ENCODE results near the gene E2F2. TPM values are rescaled to one million over a fixed set of nuclear protein-coding genes. Genes with fewer than 3 reads are reported as not detected.
"Not testable (repeated sequence)": the region's sequence is repeated elsewhere in the genome, so short reads cannot be mapped to it uniquely, and the experiment has no call there.

Gene E2F2
- total and polyA plus RNA-seq, 9 donors, result 3.5 to 6.2 (median 5.0) TPM

GRCh38 chr1:23502951-23503350 is 28.1 kb downstream of the E2F2 start:
- no peaks in the 10 kb centered on the region for H3K9me3 ChIP-seq (replicated peaks; ENCODE audit: control insufficient read depth, low read depth, low read length)
- WGBS (ENCODE audit: insufficient coverage), result no CpG with 5 or more reads among the region's 6 CpGs
- peaks cover 5% of the 10 kb centered on the region for H3K4me1 ChIP-seq (ENCODE audit: control insufficient read depth, insufficient read depth, low read length)
- no peak for DNase-seq
- no peaks in the 10 kb centered on the region for H3K36me3 ChIP-seq (ENCODE audit: control insufficient read depth, insufficient read depth, low read length)
- no peaks in the 10 kb centered on the region for H3K27me3 ChIP-seq (ENCODE audit: control insufficient read depth, insufficient read depth, low read length)
- no peak overlapping the region for H3K4me3 ChIP-seq (ENCODE audit: low read length)
- no peak overlapping the region for H3K27ac ChIP-seq (ENCODE audit: low read length)

GRCh38 chr1:23500466-23500865 is 30.6 kb downstream of the E2F2 start:
- no CpG with 5 or more reads among the region's 2 CpGs for WGBS (ENCODE audit: insufficient coverage)
- Histone ChIP-seq H3K36me3 (ENCODE audit: control insufficient read depth, insufficient read depth, low read length) (no peaks in the 10 kb centered on the region), H3K4me1 (ENCODE audit: control insufficient read depth, insufficient read depth, low read length) (no peaks in the 10 kb centered on the region), H3K9me3 (replicated peaks; ENCODE audit: control insufficient read depth, low read depth, low read length) (no peaks in the 10 kb centered on the region), H3K27me3 (ENCODE audit: control insufficient read depth, insufficient read depth, low read length) (no peaks in the 10 kb centered on the region), H3K4me3 (ENCODE audit: low read length) (no peak overlapping the region), H3K27ac (ENCODE audit: low read length) (no peak overlapping the region)
- DNase-seq, result no peak

GRCh38 chr1:23497777-23498439 is 33.1 kb downstream of the E2F2 start:
- Histone ChIP-seq H3K4me3 (ENCODE audit: low read length) (no peak overlapping the region), H3K9me3 (replicated peaks; ENCODE audit: control insufficient read depth, low read depth, low read length) (no peaks in the 10 kb centered on the region), H3K36me3 (ENCODE audit: control insufficient read depth, insufficient read depth, low read length) (no peaks in the 10 kb centered on the region), H3K27me3 (ENCODE audit: control insufficient read depth, insufficient read depth, low read length) (no peaks in the 10 kb centered on the region), H3K4me1 (ENCODE audit: control insufficient read depth, insufficient read depth, low read length) (no peaks in the 10 kb centered on the region), H3K27ac (ENCODE audit: low read length) (no peak overlapping the region)
- no CpG with 5 or more reads among the region's 3 CpGs for WGBS (ENCODE audit: insufficient coverage)
- no peak for DNase-seq

- H3K36me3 ChIP-seq (ENCODE audit: control insufficient read depth, insufficient read depth, low read length), result no peaks in the 10 kb centered on the region
- H3K9me3 ChIP-seq (replicated peaks; ENCODE audit: control insufficient read depth, low read depth, low read length), result no peaks in the 10 kb centered on the region
- WGBS (ENCODE audit: insufficient coverage), result 89% methylated on average over 3 of the region's 7 CpGs
- no peaks in the 10 kb centered on the region for H3K4me1 ChIP-seq (ENCODE audit: control insufficient read depth, insufficient read depth, low read length)
- no peak overlapping the region for H3K27ac ChIP-seq (ENCODE audit: low read length)
- DNase-seq, result no peak
- no peaks in the 10 kb centered on the region for H3K27me3 ChIP-seq (ENCODE audit: control insufficient read depth, insufficient read depth, low read length)
- H3K4me3 ChIP-seq (ENCODE audit: low read length), result no peak overlapping the region
Observed at GRCh38 chr1:23496490-23497181, 34.4 kb downstream of the E2F2 start.

- not testable (repeated sequence) for H3K4me3 ChIP-seq (ENCODE audit: low read length); H3K9me3 ChIP-seq (replicated peaks; ENCODE audit: control insufficient read depth, low read depth, low read length); H3K36me3 ChIP-seq (ENCODE audit: control insufficient read depth, insufficient read depth, low read length); H3K4me1 ChIP-seq (ENCODE audit: control insufficient read depth, insufficient read depth, low read length); DNase-seq; H3K27me3 ChIP-seq (ENCODE audit: control insufficient read depth, insufficient read depth, low read length); H3K27ac ChIP-seq (ENCODE audit: low read length)
- WGBS (ENCODE audit: insufficient coverage), result 66% methylated on average over 5 of the region's 6 CpGs
Observed at GRCh38 chr1:23494836-23495235, 36.2 kb downstream of the E2F2 start.

- H3K36me3 ChIP-seq (ENCODE audit: control insufficient read depth, insufficient read depth, low read length); H3K27ac ChIP-seq (ENCODE audit: low read length); H3K9me3 ChIP-seq (replicated peaks; ENCODE audit: control insufficient read depth, low read depth, low read length); H3K4me1 ChIP-seq (ENCODE audit: control insufficient read depth, insufficient read depth, low read length); DNase-seq; H3K27me3 ChIP-seq (ENCODE audit: control insufficient read depth, insufficient read depth, low read length); H3K4me3 ChIP-seq (ENCODE audit: low read length): not testable (repeated sequence)
- 80% methylated on average over 1 of the region's 6 CpGs for WGBS (ENCODE audit: insufficient coverage)
Observed at GRCh38 chr1:23492776-23493175, 38.3 kb downstream of the E2F2 start.

- 98% methylated on average over 3 of the region's 3 CpGs for WGBS (ENCODE audit: insufficient coverage)
- H3K27ac ChIP-seq (ENCODE audit: low read length), result no peak overlapping the region
- H3K36me3 ChIP-seq (ENCODE audit: control insufficient read depth, insufficient read depth, low read length), result no peaks in the 10 kb centered on the region
- no peak for DNase-seq
- H3K4me1 ChIP-seq (ENCODE audit: control insufficient read depth, insufficient read depth, low read length), result no peaks in the 10 kb centered on the region
- H3K9me3 ChIP-seq (replicated peaks; ENCODE audit: control insufficient read depth, low read depth, low read length), result no peaks in the 10 kb centered on the region
- H3K4me3 ChIP-seq (ENCODE audit: low read length), result no peak overlapping the region
- H3K27me3 ChIP-seq (ENCODE audit: control insufficient read depth, insufficient read depth, low read length), result peaks cover 2% of the 10 kb centered on the region
Observed at GRCh38 chr1:23492132-23492720, 38.8 kb downstream of the E2F2 start.

GRCh38 chr1:23489842-23490241 is 41.2 kb downstream of the E2F2 start:
- Histone ChIP-seq H3K27me3 (ENCODE audit: control insufficient read depth, insufficient read depth, low read length) (peaks cover 2% of the 10 kb centered on the region), H3K4me1 (ENCODE audit: control insufficient read depth, insufficient read depth, low read length) (peaks cover 3% of the 10 kb centered on the region), H3K36me3 (ENCODE audit: control insufficient read depth, insufficient read depth, low read length) (no peaks in the 10 kb centered on the region), H3K9me3 (replicated peaks; ENCODE audit: control insufficient read depth, low read depth, low read length) (no peaks in the 10 kb centered on the region), H3K27ac (ENCODE audit: low read length) (no peak overlapping the region), H3K4me3 (ENCODE audit: low read length) (no peak overlapping the region)
- no peak for DNase-seq
- WGBS (ENCODE audit: insufficient coverage), result 60% methylated on average over 1 of the region's 5 CpGs

GRCh38 chr1:23485002-23485332 is 46.1 kb downstream of the E2F2 start:
- Histone ChIP-seq H3K27ac (ENCODE audit: low read length) (peak overlapping the region; percentile 93), H3K4me1 (ENCODE audit: control insufficient read depth, insufficient read depth, low read length) (peaks cover 37% of the 10 kb centered on the region), H3K4me3 (ENCODE audit: low read length) (peak overlapping the region; percentile 56), H3K9me3 (replicated peaks; ENCODE audit: control insufficient read depth, low read depth, low read length) (no peaks in the 10 kb centered on the region), H3K36me3 (ENCODE audit: control insufficient read depth, insufficient read depth, low read length) (peaks cover 2% of the 10 kb centered on the region), H3K27me3 (ENCODE audit: control insufficient read depth, insufficient read depth, low read length) (no peaks in the 10 kb centered on the region)
- WGBS (ENCODE audit: insufficient coverage), result no CpG with 5 or more reads among the region's 7 CpGs
- no peak for DNase-seq

GRCh38 chr1:23484253-23485001 is 46.6 kb downstream of the E2F2 start:
- Histone ChIP-seq H3K4me1 (ENCODE audit: control insufficient read depth, insufficient read depth, low read length) (peaks cover 40% of the 10 kb centered on the region), H3K4me3 (ENCODE audit: low read length) (peak overlapping the region; percentile 56), H3K27ac (ENCODE audit: low read length) (peak overlapping the region; percentile 93), H3K36me3 (ENCODE audit: control insufficient read depth, insufficient read depth, low read length) (peaks cover 2% of the 10 kb centered on the region), H3K9me3 (replicated peaks; ENCODE audit: control insufficient read depth, low read depth, low read length) (no peaks in the 10 kb centered on the region), H3K27me3 (ENCODE audit: control insufficient read depth, insufficient read depth, low read length) (no peaks in the 10 kb centered on the region)
- peak; percentile 98 for DNase-seq
- WGBS (ENCODE audit: insufficient coverage), result 0% methylated on average over 36 of the region's 54 CpGs

Data from muscle of leg (tissue), 11 donors.